ENCODE measurements around the gene MED9.

Gene MED9

GRCh38 chr17:17512866-17513265 is 36.1 kb downstream of the MED9 start:
- no peak overlapping the region for H3K27ac ChIP-seq
- no peak for DNase-seq (ENCODE audit: low read depth, low spot score)

DNA sequence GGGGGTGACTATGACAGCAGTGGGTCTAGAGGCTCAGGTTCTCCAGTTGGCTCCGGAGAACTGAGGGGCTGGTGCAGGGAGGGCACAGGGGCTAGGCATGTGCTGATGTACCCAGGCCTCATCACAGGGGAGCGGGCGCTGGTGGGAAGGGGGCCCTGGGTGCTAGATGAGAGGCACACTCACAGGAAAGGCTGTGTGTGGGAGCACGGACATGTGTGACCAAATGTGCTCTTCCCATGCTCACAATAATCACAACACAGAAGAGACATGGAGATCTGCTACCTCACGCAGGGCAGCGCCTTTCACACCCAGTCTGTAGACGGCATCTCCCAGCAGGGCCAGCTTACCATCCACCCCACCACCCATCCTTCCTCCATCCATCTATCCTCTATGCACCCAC is 36.8 kb downstream of the MED9 start:
- DNase-seq (ENCODE audit: low read depth, low spot score) = no peak
- H3K27ac ChIP-seq = no peak overlapping the region

GRCh38 chr17:17514361-17514992 is 37.7 kb downstream of the MED9 start:
- no peak overlapping the region for H3K27ac ChIP-seq
- DNase-seq (ENCODE audit: low read depth, low spot score) = no peak

DNA sequence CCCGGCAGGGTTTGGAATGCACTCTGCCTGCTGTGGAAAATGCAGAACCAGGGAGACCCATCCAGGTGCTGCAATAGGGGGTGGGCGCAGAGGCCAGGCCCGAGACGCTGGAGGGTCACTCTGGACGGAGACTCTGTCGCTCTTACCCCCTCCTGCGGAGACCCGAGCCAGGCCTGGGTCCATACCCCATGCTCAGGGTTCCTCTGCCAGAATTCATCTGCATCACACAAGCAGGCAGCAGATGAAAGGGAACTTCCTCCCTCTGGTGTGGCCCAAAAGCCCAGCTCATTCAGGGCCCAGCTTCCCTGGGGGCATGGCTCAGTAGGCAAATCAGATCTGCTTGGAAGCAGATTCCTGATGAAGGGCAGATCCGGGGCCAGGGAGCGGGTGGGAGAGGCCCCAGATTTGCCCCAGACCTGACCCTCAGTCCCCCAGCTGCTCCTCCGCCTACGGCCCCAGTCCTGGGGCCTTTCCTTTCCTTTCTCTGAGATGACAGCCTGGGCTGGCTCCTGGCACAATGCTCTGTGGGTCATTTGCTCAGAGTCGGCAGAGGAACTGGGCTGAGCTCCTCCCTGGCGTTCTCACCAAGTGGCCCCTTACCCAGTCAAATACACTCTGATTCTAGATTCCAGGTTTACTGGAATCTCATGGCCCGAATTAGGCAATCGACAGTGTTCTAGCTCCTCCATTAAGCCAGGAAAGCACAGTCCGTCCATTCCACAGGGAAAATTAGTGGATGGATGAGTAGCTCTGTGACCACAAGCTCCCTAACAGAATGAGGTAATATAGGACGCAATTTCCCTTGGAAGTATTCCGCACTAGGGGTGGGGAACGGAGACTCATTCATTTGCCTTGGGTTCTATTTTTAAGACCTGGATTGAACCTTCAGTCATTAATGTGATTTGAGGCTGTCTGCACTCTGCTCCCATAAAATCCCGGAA is 38.5 kb downstream of the MED9 start:
- DNase-seq (ENCODE audit: low read depth, low spot score) = no peak
- no peak overlapping the region for H3K27ac ChIP-seq

GRCh38 chr17:17515934-17516930 is 39.4 kb downstream of the MED9 start:
- DNase-seq (ENCODE audit: low read depth, low spot score) = no peak
- H3K27ac ChIP-seq = no peak overlapping the region

GRCh38 chr17:17516941-17517720 is 40.3 kb downstream of the MED9 start:
- DNase-seq (ENCODE audit: low read depth, low spot score) = no peak
- H3K27ac ChIP-seq = no peak overlapping the region

DNA sequence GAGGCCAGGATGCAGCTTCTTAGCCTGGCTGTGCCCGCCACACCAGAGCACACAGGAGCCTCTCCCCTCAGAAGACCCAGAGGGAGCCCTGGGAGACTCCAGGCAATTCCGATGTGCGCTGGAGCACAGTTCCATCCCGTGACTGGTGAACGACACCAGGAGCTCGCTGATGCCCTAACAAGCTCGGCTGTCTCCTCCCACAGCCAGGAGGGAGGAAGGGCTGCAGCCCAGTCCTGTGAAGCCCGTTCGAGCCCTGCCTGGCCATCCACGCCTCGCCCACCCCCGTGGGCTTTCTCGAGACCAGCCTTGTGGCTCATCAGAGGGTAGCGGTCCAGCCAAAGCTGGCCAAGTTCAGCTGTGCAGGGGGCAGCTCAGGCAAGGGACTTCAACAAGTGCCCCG is 41.2 kb downstream of the MED9 start:
- H3K27ac ChIP-seq = no peak overlapping the region
- DNase-seq (ENCODE audit: low read depth, low spot score) = no peak

DNA sequence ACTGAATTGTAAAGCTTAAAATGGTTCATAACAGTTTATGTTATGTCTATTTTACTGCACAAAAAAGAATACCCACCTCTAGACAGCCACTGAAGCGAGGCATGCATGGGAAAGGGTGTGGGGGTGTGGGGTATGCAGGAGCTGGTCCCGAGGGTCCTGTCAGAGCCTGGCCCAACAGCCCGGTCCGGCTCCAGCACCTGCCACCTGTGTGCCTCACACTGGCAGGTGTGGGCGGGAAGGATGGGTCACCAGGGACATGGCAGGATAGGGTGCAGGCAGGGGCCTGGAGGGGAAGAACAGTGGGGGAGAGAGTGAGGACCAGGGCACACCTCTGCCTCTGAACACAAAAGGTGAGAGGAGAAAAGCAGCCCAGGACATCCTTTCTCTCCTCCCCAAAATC is 42.2 kb downstream of the MED9 start:
- H3K27ac ChIP-seq = no peak overlapping the region
- DNase-seq (ENCODE audit: low read depth, low spot score) = no peak

GRCh38 chr17:17519886-17520285 is 43.1 kb downstream of the MED9 start:
- no peak for DNase-seq (ENCODE audit: low read depth, low spot score)
- H3K27ac ChIP-seq = no peak overlapping the region

GRCh38 chr17:17520599-17521232 is 43.9 kb downstream of the MED9 start:
- H3K27ac ChIP-seq = no peak overlapping the region
- no peak for DNase-seq (ENCODE audit: low read depth, low spot score)

GRCh38 chr17:17523001-17523730 is 46.4 kb downstream of the MED9 start:
- H3K27ac ChIP-seq = no peak overlapping the region
- no peak for DNase-seq (ENCODE audit: low read depth, low spot score)

DNA sequence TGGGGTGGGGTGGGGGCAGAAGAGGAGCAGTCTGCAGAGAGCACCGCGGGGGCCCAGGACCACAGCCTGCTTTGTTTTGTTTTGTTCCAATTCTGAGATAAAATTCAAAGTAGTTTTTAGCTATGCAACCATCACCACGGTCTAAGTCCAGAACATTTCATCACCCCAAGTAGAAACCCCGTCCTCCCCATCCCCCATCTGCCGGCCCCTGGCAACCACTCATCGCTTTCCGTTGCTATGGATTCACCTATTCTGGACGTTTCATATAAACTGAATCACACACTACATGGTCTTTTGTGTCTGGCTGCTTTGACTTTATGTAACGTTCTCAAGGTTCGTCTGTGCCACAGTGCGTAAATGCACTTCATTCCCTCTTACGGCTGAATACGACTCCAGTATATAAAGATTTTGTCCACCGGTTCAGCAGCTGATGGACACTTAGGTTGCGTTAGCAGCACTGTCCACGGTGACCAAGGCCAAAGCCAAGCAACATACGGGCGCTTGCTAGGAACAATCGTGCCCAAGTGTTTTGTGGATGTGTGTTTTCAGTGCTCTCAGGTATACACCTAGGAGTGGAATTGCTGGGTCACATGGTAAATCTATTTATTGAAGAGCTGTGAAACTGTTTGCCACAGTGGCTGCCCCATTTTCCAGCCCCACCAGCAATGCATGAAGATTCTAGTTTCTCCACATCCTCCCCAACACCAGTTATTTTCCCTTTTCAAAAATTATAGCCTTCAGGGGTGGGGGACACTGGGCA is 47.1 kb downstream of the MED9 start:
- DNase-seq (ENCODE audit: low read depth, low spot score) = no peak
- no peak overlapping the region for H3K27ac ChIP-seq

GRCh38 chr17:17525311-17525710 is 48.5 kb downstream of the MED9 start:
- DNase-seq (ENCODE audit: low read depth, low spot score) = no peak
- H3K27ac ChIP-seq = no peak overlapping the region

DNA sequence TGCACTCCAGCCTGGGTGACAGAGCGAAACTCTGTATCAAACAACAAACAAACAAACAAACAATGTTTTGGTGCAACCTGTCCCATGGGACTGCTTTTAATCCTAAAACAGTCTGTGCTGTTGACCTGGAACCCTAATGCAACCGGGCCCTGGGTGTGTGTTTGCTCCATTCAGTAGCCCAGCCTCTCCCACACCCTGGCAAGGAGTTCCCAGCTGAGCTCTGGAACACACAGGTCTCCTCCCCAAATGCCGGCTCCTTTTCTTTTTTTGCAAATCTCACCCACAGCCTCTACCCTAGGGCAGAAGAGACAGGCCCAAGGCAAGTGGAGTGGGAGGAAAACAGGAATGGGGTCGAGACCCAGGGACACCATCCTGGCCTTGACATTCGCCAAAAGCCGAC is 49.2 kb downstream of the MED9 start:
- H3K27ac ChIP-seq = no peak overlapping the region
- DNase-seq (ENCODE audit: low read depth, low spot score) = no peak

DNA sequence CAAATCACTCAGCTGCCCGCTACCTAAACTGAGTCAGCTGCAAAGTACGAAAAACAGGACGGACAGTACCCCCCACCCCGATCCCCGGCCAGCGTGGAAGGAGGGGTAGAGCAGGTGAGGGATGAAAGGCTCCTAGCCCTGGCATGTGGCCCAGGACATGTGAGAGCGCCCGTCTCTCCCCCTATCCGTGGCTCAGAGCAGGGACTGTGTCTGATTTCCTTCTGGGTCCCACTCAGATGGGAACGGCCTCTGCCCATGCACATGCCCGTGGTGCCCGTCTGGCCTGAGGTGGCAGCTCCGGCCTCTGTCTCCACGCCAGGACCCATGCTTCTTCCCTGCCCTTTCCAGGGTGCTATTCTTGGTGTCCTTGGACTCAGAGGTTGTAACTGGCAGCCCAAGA is 49.6 kb downstream of the MED9 start:
- no peak for DNase-seq (ENCODE audit: low read depth, low spot score)
- no peak overlapping the region for H3K27ac ChIP-seq

DNA sequence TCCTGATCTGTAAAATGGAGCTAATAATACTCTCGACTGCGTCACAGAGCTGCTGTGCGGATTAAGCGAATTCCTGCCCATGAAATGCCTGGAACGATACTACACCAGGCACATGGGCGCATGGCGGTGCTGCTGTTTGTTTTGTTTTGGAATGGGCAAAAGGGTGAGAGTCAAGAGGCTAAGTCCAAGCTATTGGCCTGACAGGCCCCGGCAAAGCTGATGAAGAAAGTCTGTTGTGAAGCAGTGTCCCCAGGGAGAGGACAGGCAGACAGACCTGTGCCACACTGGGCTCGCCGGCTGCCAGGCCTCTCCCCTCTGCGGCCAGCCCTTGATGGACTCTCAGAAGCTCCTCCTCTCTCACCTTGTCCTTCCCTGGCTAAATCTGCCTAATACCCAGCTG is 50.7 kb downstream of the MED9 start:
- no peak for DNase-seq (ENCODE audit: low read depth, low spot score)
- no peak overlapping the region for H3K27ac ChIP-seq

DNA sequence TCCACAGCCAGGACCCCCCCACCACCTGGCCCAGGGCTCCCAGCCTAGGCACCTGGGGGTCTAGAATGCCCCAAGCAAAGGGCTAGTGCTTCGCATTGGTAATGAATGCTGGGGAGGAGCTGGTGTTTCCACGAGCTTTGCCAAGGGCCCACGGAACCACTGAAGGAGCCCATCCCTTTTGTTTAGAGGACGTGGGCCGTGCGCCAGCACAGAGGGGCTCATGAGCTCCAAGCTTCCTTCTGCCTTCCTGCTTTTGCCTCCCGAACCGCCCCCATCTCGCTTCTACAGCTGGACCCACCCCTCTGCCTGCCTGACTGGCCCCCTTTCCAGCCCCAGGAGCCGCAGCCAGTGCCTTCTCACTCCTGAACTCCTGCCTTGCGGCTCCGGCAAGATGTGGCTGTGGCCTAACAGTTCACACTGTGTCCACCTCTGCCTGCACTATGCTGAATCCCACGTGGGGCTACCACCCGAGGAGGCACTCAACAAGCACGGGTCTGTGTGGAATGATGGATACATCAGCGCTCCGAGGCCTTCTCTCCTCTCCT is 51.2 kb downstream of the MED9 start:
- no peak overlapping the region for H3K27ac ChIP-seq
- DNase-seq (ENCODE audit: low read depth, low spot score) = no peak
